Neuron (in vitro differentiated cells): Measurements from ENCODE around the gene PSMC3IP.

ENCODE experiments used
- H2AFZ ChIP-seq: one replicate; pipeline ENCODE4 v1.6.1; 2013; ENCODE audit warnings: low read depth, mild to moderate bottlenecking, inconsistent platforms, low read length, moderate library complexity
- H3K27me3 ChIP-seq: one replicate; pipeline ENCODE4 v1.6.1; 2013; ENCODE audit warnings: low read length; ENCODE audit not compliant: insufficient read depth
- H3K36me3 ChIP-seq: one replicate; pipeline ENCODE4 v1.6.1; 2013; ENCODE audit warnings: low read length; ENCODE audit not compliant: insufficient read depth
- H3K4me1 ChIP-seq: one replicate; pipeline ENCODE4 v1.6.1; 2013; ENCODE audit warnings: low read length; ENCODE audit not compliant: insufficient read depth
- H3K4me3 ChIP-seq: 2 replicates; pipeline ENCODE4 v1.5.1; 2013; ENCODE audit warnings: mild to moderate bottlenecking, low read length, moderate library complexity
- H3K9me3 ChIP-seq: one replicate; pipeline ENCODE4 v1.6.1; 2013; ENCODE audit warnings: low read length

PSMC3IP gene

DNA sequence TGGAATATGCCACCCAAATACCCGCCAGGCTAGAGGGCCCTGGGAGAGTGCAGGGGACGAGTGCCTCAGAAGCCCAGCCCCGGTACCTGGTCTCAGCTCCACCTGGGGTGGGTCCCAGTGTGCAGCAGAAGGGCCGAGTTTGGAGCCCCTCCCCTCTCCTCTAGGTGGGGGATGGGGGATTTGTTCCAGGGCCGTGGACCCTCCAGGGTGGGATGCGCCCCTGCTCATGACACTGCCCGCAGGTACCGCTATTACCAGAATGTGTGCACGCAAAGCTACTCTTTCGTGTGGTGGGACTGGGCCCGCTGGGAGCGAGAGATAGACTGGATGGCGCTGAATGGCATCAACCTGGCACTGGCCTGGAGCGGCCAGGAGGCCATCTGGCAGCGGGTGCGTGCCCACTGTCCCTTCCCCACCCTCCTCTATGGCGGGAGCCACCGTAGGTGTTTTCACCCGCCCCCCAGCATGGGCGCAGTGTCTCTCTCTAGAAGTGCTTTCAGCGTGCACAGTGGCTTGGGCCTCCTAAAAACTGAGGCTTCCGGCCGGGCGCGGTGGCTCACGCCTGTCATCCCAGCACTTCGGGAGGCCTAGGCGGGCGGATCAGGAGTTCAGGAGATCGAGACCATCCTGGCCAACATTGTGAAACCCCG, 40.2 kb downstream of the PSMC3IP start:
- Histone ChIP-seq H2AFZ (no peak overlapping the region), H3K9me3 (no peaks in the 10 kb centered on the region), H3K27me3 (no peaks in the 10 kb centered on the region), H3K4me3 (peak overlapping the region; percentile 52), H3K4me1 (peaks cover 21% of the 10 kb centered on the region), H3K36me3 (peaks cover 10% of the 10 kb centered on the region)

DNA sequence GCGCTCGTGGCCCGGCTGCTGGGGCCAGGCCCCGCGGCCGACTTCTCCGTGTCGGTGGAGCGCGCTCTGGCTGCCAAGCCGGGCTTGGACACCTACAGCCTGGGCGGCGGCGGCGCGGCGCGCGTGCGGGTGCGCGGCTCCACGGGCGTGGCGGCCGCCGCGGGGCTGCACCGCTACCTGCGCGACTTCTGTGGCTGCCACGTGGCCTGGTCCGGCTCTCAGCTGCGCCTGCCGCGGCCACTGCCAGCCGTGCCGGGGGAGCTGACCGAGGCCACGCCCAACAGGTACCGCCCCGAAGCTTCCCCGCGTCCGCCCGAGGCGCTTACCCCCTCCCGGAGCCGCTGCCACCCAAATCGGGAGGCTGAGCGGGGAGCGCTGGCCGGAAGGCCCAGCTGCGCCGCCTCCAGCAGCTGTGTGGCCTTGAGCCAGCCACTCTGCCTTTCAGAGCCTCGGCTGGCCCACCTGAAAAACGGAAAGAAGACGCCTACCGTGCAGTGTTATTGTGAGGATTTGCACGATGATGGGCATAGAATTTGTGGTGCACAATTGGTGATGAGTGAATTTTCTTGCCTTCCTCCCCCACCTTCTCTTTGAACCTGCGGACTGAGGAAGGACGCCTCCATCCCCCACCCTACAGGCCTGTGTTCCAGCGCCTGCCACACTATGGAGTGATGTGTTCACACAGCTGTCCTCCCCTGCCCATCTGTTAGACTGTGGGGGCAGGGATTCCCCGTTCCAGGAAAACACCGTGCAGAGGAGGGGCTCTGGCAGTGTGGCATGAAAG, 41.0 kb downstream of the PSMC3IP start:
- H3K4me1 ChIP-seq = peaks cover 24% of the 10 kb centered on the region
- H3K9me3 ChIP-seq = no peaks in the 10 kb centered on the region
- H2AFZ ChIP-seq = peak overlapping the region; percentile 54
- no peaks in the 10 kb centered on the region for H3K27me3 ChIP-seq
- peak overlapping the region; percentile 52 for H3K4me3 ChIP-seq
- peaks cover 10% of the 10 kb centered on the region for H3K36me3 ChIP-seq

GRCh38 chr17:42536048-42536371, 41.5 kb downstream of the PSMC3IP start, which contains the start of gene NAGLU:
TSS of gene NAGLU (plus strand) at chr17:42536241. CDS start at chr17:42536273, 32 bp downstream.
- no peaks in the 10 kb centered on the region for H3K9me3 ChIP-seq
- H2AFZ ChIP-seq = peak within 1 kb of the TSS; percentile 54
- H3K27me3 ChIP-seq = no peaks in the 10 kb centered on the region
- peak within 1 kb of the TSS; percentile 52 for H3K4me3 ChIP-seq
- H3K4me1 ChIP-seq = peaks cover 24% of the 10 kb centered on the region
- peaks cover 8% of the 10 kb centered on the region for H3K36me3 ChIP-seq

DNA sequence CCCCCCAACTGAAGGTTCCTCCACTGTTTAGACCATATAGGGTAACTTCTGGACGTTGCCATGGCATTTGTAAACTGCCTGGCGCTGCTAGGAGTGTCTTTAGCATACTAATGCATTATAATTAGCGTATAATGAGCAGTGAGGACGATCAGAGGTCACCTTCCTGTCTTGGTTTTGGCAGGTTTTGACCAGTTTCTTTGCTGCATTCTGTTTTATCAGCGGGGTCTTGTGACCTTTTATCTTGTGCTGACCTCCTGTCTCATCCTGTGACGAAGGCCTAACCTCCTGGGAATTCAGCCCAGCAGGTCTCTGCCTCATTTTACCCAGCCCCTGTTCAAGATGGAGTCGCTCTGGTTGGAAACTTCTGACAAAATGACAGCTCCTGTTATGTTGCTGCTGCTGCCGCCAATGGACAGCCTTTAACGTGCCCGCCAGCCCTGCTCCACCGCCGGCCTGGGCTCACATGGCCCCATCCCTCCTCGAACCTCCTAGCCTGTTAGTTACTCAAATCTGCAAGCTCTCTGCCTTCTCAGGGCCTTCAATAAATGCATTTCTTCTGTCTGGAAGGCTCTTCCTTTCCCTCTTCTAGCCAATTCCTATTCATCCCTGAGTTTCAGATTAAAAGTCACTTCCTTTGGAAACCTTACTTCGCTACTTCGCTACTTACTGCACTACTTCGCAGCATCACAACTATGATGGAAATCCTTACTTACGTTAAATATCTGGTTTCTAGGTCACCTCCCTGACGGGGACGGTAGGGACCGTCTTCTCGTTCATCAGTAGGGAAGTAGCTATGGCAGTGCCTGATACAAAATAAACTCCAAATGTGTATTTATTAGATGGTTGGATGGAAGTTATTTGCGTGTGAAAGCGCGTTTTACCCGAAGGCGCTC, 42.1 kb downstream of the PSMC3IP start:
- Histone ChIP-seq H3K36me3 (peaks cover 8% of the 10 kb centered on the region), H2AFZ (peak overlapping the region; percentile 54), H3K4me3 (peak overlapping the region; percentile 52), H3K4me1 (peaks cover 24% of the 10 kb centered on the region), H3K27me3 (no peaks in the 10 kb centered on the region), H3K9me3 (no peaks in the 10 kb centered on the region)

- peaks cover 21% of the 10 kb centered on the region for H3K4me1 ChIP-seq
- H3K27me3 ChIP-seq = no peaks in the 10 kb centered on the region
- peak overlapping the region; percentile 56 for H3K4me3 ChIP-seq
- no peaks in the 10 kb centered on the region for H3K9me3 ChIP-seq
- H2AFZ ChIP-seq = no peak overlapping the region
- no peaks in the 10 kb centered on the region for H3K36me3 ChIP-seq
Observed at GRCh38 chr17:42531455-42532354, 45.8 kb downstream of the PSMC3IP start.

GRCh38 chr17:42530952-42531454, 46.5 kb downstream of the PSMC3IP start:
- H3K4me3 ChIP-seq = no peak overlapping the region
- H3K27me3 ChIP-seq = no peaks in the 10 kb centered on the region
- peaks cover 18% of the 10 kb centered on the region for H3K4me1 ChIP-seq
- H3K36me3 ChIP-seq = no peaks in the 10 kb centered on the region
- H3K9me3 ChIP-seq = no peaks in the 10 kb centered on the region
- no peak overlapping the region for H2AFZ ChIP-seq

DNA sequence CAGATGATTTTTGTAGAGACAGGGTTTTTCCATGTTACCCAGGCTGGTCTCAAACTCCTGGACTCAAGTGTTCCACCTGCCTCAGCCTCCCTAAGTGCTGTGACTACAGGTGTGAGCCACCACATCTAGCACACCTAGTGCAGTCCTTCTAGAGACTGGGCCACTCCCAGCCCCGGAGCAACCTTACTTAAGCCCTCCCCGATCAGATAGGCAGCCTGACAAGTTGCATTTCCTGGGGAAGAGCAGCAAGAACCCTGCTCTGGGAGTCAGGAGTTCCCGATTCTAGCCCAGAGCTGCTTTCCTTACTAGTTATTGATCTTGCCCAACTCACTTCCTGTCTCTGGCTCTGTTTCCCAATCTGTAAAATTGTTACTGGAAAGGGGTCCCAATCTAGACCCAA, 48.5 kb downstream of the PSMC3IP start:
- Histone ChIP-seq H3K36me3 (no peaks in the 10 kb centered on the region), H2AFZ (no peak overlapping the region), H3K4me3 (no peak overlapping the region), H3K9me3 (no peaks in the 10 kb centered on the region), H3K4me1 (peaks cover 5% of the 10 kb centered on the region), H3K27me3 (no peaks in the 10 kb centered on the region)

GRCh38 chr17:42527932-42528331, 49.6 kb downstream of the PSMC3IP start:
- Histone ChIP-seq H3K36me3 (peaks cover 4% of the 10 kb centered on the region), H3K4me3 (no peak overlapping the region), H3K4me1 (peaks cover 8% of the 10 kb centered on the region), H3K9me3 (no peaks in the 10 kb centered on the region), H2AFZ (no peak overlapping the region), H3K27me3 (no peaks in the 10 kb centered on the region)

DNA sequence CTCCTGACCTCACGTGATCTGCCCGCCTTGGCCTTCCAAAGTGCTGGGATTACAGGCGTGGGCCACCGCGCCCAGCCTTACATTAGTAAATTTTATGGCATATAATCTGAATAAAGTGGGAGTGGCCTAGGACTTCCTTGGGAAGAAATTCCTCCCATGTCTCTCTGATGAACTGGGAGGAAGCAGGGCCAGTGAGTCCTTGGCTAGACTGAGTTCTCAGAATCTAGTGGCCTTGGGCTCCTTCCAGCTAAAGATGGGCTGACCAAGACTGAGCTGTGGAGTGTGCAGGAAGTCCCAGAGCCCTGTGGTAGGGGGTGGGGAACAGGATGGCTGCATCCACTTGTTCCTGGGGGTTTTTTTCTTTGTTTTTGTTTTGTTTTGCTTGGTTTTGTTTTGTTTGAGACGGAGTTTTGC, 51.5 kb downstream of the PSMC3IP start:
- Histone ChIP-seq H2AFZ (no peak overlapping the region), H3K4me1 (peaks cover 14% of the 10 kb centered on the region), H3K36me3 (peaks cover 20% of the 10 kb centered on the region), H3K9me3 (no peaks in the 10 kb centered on the region), H3K4me3 (no peak overlapping the region), H3K27me3 (no peaks in the 10 kb centered on the region)

DNA sequence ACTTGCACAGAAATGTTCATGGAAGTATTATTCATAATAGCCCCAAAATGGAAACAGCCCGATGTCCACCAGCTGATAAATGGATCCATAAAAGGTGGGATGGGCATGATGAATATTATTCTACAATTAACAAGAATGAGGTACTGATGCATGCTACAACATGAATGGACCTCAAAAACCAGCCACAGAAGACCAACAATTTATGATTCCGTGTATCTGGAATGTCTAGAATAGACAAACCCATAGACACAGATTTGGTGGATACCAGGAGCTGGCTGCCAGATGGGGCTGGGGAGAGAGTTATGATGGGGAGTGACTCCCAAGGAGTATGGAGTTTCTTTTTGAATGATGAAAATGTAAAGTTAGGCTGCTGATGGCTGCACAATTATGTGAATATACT, 52.3 kb downstream of the PSMC3IP start:
- Histone ChIP-seq H3K36me3 (peaks cover 21% of the 10 kb centered on the region), H3K4me3 (no peak overlapping the region), H3K9me3 (no peaks in the 10 kb centered on the region), H2AFZ (no peak overlapping the region), H3K27me3 (no peaks in the 10 kb centered on the region), H3K4me1 (peaks cover 20% of the 10 kb centered on the region)

GRCh38 chr17:42522798-42523278, 54.7 kb downstream of the PSMC3IP start:
- no peaks in the 10 kb centered on the region for H3K27me3 ChIP-seq
- peaks cover 21% of the 10 kb centered on the region for H3K36me3 ChIP-seq
- H3K4me1 ChIP-seq = peaks cover 42% of the 10 kb centered on the region
- H2AFZ ChIP-seq = no peak overlapping the region
- H3K4me3 ChIP-seq = no peak overlapping the region
- H3K9me3 ChIP-seq = no peaks in the 10 kb centered on the region
